Type B pancreatic cell (in vitro differentiated cells): ENCODE results near the gene CCL5. TPM values are rescaled to one million over a fixed set of nuclear protein-coding genes. Genes with fewer than 3 reads are reported as not detected.

Source experiments
- DNase-seq: peaks from one replicate; pipeline ENCODE4 v3.0.0; 2021; ENCODE audit warnings: mixed read lengths; ENCODE audit not compliant: unreplicated experiment; ENCODE audit errors: extremely low spot score
- H3K27ac Mint-ChIP-seq: 2 replicates; pipeline ENCODE4 v1.8.0; 2021; ENCODE audit warnings: mild to moderate bottlenecking, mixed read lengths
- H3K27me3 Mint-ChIP-seq: 2 replicates; pipeline ENCODE4 v1.8.0; 2021; ENCODE audit warnings: mixed read lengths
- H3K36me3 Mint-ChIP-seq: 2 replicates; pipeline ENCODE4 v1.8.0; 2021; ENCODE audit warnings: mixed read lengths
- H3K4me1 Mint-ChIP-seq: one replicate; pipeline ENCODE4 v1.8.0; 2021; ENCODE audit warnings: mixed read lengths; ENCODE audit not compliant: unreplicated experiment
- H3K4me3 Mint-ChIP-seq: 2 replicates; pipeline ENCODE4 v1.8.0; 2021; ENCODE audit warnings: mild to moderate bottlenecking, mixed read lengths
- H3K9me3 Mint-ChIP-seq: 2 replicates; pipeline ENCODE4 v1.8.0; 2021; ENCODE audit warnings: mixed read lengths
- CTCF ChIP-seq: fragments of 200-600 bp; sonication (generic); conservative IDR thresholded peaks from 2 replicates; pipeline ENCODE4 v1.5.0; 2021; ENCODE audit warnings: antibody characterized with exemption, mild to moderate bottlenecking
- total RNA-seq: library from RNA; stranded (reverse); gene quantifications from 2 replicates; pipeline ENCODE4 v1.2.1, GENCODE V29; 2021; ENCODE audit warnings: low replicate concordance

CCL5 gene
- total RNA-seq, 1 donor from 2014 or later: not detected

- peaks cover 32% of the 10 kb centered on the region for H3K36me3 Mint-ChIP-seq
- no peak overlapping the region for H3K27ac Mint-ChIP-seq
- H3K4me3 Mint-ChIP-seq: no peak overlapping the region
- H3K9me3 Mint-ChIP-seq: no peaks in the 10 kb centered on the region
- H3K27me3 Mint-ChIP-seq: no peaks in the 10 kb centered on the region
- no peaks in the 10 kb centered on the region for H3K4me1 Mint-ChIP-seq
- no peak for DNase-seq
- no peak for TF ChIP-seq CTCF
These were observed 38.7 kb downstream of the CCL5 start for GRCh38 chr17:35841505-35841904.

GRCh38 chr17:35841101-35841500, 39.1 kb downstream of the CCL5 start:
- no peaks in the 10 kb centered on the region for H3K27me3 Mint-ChIP-seq
- no peaks in the 10 kb centered on the region for H3K9me3 Mint-ChIP-seq
- H3K4me1 Mint-ChIP-seq: no peaks in the 10 kb centered on the region
- H3K36me3 Mint-ChIP-seq: peaks cover 36% of the 10 kb centered on the region
- no peak for TF ChIP-seq CTCF
- no peak for DNase-seq
- H3K27ac Mint-ChIP-seq: no peak overlapping the region
- H3K4me3 Mint-ChIP-seq: no peak overlapping the region

- H3K27ac Mint-ChIP-seq: no peak overlapping the region
- peaks cover 49% of the 10 kb centered on the region for H3K36me3 Mint-ChIP-seq
- no peak for DNase-seq
- H3K4me1 Mint-ChIP-seq: no peaks in the 10 kb centered on the region
- no peaks in the 10 kb centered on the region for H3K9me3 Mint-ChIP-seq
- H3K4me3 Mint-ChIP-seq: no peak overlapping the region
- H3K27me3 Mint-ChIP-seq: no peaks in the 10 kb centered on the region
- no peak for TF ChIP-seq CTCF
These were observed 55.0 kb downstream of the CCL5 start for GRCh38 chr17:35825206-35825605.

Other genes starting within 250 kb of the CCL5 start
- 6.4 and 29.4 TPM in 2 replicates for gene RASL10B, start 148.7 kb downstream of the CCL5 start, total RNA-seq
- 0.22 TPM in 1 of 2 replicates, not detected in the other for gene GAS2L2, start 127.1 kb downstream of the CCL5 start, total RNA-seq
- not detected in 2 replicates for gene C17orf50, start 119.5 kb downstream of the CCL5 start, total RNA-seq
- 0.97 and 1.8 TPM in 2 replicates for gene MMP28, start 84.7 kb downstream of the CCL5 start, total RNA-seq
- gene TAF15, start 70.9 kb downstream of the CCL5 start, total RNA-seq: 173 and 223 TPM in 2 replicates
- not detected in 2 replicates for gene HEATR9, start 11.5 kb downstream of the CCL5 start, total RNA-seq
- 3.9 and 4.4 TPM in 2 replicates for gene RDM1, start 50.4 kb upstream of the CCL5 start, total RNA-seq
- gene LYZL6, start 63.4 kb upstream of the CCL5 start, total RNA-seq: not detected in 2 replicates
- gene CCL16, start 101.1 kb upstream of the CCL5 start, total RNA-seq: not detected in 2 replicates
- not detected in 2 replicates for gene CCL14, start 106.4 kb upstream of the CCL5 start, total RNA-seq
- gene CCL15, start 121.2 kb upstream of the CCL5 start, total RNA-seq: 2.0 and 5.0 TPM in 2 replicates
- gene CCL23, start 137.6 kb upstream of the CCL5 start, total RNA-seq: not detected in 2 replicates
- gene CCL18, start 183.9 kb upstream of the CCL5 start, total RNA-seq: 0.60 TPM in 1 of 2 replicates, not detected in the other
- not detected in 2 replicates for gene CCL3, start 209.8 kb upstream of the CCL5 start, total RNA-seq
- 0.57 TPM in 1 of 2 replicates, not detected in the other for gene CCL4, start 223.5 kb upstream of the CCL5 start, total RNA-seq